ENCODE results near the gene ATP9B. TPM values are rescaled to one million over a fixed set of nuclear protein-coding genes. Genes with fewer than 3 reads are reported as not detected.
A peak's percentile ranks its signal among the peaks of the same experiment; 100 is the strongest.

ATP9B gene
- total RNA-seq, 2 experiments from 2014 or later: 61.9 to 63.5 TPM

- Histone ChIP-seq H3K36me3 (ENCODE audit: insufficient read depth, low read length) (peaks cover 4% of the 10 kb centered on the region), H3K27me3 (ENCODE audit: control insufficient read depth in 1 of 2, insufficient read depth in 2 of 2, low read length in 2 of 2) (peaks cover 0 to 3% of the 10 kb centered on the region in 2 experiments), H3K9me3 (ENCODE audit: control insufficient read depth in 1 of 2, insufficient read depth in 1 of 2, low read length in 2 of 2) (no peaks in the 10 kb centered on the region), H3K4me3 (ENCODE audit: low read length) (peak overlapping the region; percentile 51), H3K4me1 (ENCODE audit: insufficient read depth, low read length) (peaks cover 63% of the 10 kb centered on the region), H3K27ac (ENCODE audit: low read depth in 1 of 2, low read length in 2 of 2) (peak overlapping the region in 1 of 2 donors; percentile 21)
- POLR2A ChIA-PET: interaction anchor here (0.8 to 5.3 kb wide), 6 partner anchors 9 to 127 kb away, joined by 3 to 34 read pairs (median 5); no protein-coding TSS in a partner anchor
- no peaks in the 10 kb centered on the region for H3K27me3 Mint-ChIP-seq
- H3K4me3 Mint-ChIP-seq: peak overlapping the region; percentile 88
- H3K27ac Mint-ChIP-seq: peak overlapping the region; percentile 96
- no peak for ATAC-seq (ENCODE audit: poor library complexity)
- DNase-seq: peak in 8 of 14 experiments; percentile 43 to 71 (median 55)
- CTCF ChIA-PET: interaction anchor here (0.6 to 2.7 kb wide), 7 partner anchors 9 to 132 kb away, joined by 3 to 18 read pairs (median 3); no protein-coding TSS in a partner anchor
- TF ChIP-seq CTCF (IDR thresholded peaks at IDR 0.05): peak; percentile 28
- no peaks in the 10 kb centered on the region for H3K9me3 Mint-ChIP-seq
- H3K36me3 Mint-ChIP-seq (ENCODE audit: low read depth): peaks cover 30% of the 10 kb centered on the region
- intact Hi-C loops (cut with DNase I, micrococcal nuclease): loop anchor here (5.0 kb wide), 4 partner anchors 41 to 556 kb away; partner anchors contain the start of genes ATP9B (in 1 of the 2) and SLC66A2 (in 1 of the 2)
- peaks cover 51% of the 10 kb centered on the region for H3K4me1 Mint-ChIP-seq (ENCODE audit: low read depth)
These were observed 327.4 kb downstream of the ATP9B start for GRCh38 chr18:79396431-79397246.

DNA sequence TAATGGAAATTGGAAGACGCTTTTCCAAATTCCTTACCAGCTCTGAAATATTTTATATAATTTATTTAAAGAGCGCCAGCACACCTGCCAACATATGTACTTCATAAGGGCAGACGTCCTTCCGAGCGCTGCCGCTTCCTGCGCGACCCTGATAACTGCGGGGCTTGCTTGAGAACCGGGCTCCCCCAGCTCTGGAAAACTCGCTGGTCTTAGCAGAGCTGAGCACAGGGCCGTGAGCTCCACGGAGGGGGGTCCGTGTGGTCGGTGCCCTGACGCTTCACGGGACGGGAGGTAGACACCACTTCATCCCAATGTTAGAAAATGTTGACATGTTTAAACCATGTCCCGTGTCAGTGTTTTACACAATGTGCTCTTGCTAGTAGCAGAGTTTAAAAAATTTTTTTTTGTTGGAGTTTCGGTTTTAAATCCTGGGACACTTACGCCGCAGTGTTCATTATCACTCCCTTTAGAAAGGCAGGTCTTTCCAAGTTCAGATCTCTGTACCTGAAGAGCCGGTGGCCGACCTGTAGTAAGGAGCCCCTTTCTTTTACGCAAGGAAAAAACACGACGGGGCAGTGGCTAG, 328.1 kb downstream of the ATP9B start:
- H3K36me3 Mint-ChIP-seq (ENCODE audit: low read depth): peaks cover 31% of the 10 kb centered on the region
- DNase-seq (peak in 1 of 14 experiments; percentile 33), ATAC-seq (ENCODE audit: poor library complexity) (no peak)
- Histone ChIP-seq H3K4me1 (ENCODE audit: insufficient read depth, low read length) (peaks cover 70% of the 10 kb centered on the region), H3K36me3 (ENCODE audit: insufficient read depth, low read length) (peaks cover 4% of the 10 kb centered on the region), H3K27ac (ENCODE audit: low read depth in 1 of 2, low read length in 2 of 2) (no peak overlapping the region), H3K9me3 (ENCODE audit: control insufficient read depth in 1 of 2, insufficient read depth in 1 of 2, low read length in 2 of 2) (no peaks in the 10 kb centered on the region), H3K27me3 (ENCODE audit: control insufficient read depth in 1 of 2, insufficient read depth in 2 of 2, low read length in 2 of 2) (peaks cover 0 to 3% of the 10 kb centered on the region in 2 experiments), H3K4me3 (ENCODE audit: low read length) (peak overlapping the region; percentile 51)
- H3K4me3 Mint-ChIP-seq: peak overlapping the region; percentile 94
- H3K27me3 Mint-ChIP-seq: no peaks in the 10 kb centered on the region
- CTCF ChIA-PET: interaction anchor here (0.6 to 2.7 kb wide), 4 partner anchors 8 to 131 kb away, joined by 3 to 18 read pairs (median 3); no protein-coding TSS in a partner anchor
- no peak for TF ChIP-seq CTCF (IDR thresholded peaks at IDR 0.05)
- intact Hi-C loops (cut with DNase I, micrococcal nuclease): loop anchor here (5.0 kb wide), 4 partner anchors 40 to 555 kb away; partner anchors contain the start of genes ATP9B (in 1 of the 2) and SLC66A2 (in 1 of the 2)
- POLR2A ChIA-PET: interaction anchor here (0.8 to 5.3 kb wide), 6 partner anchors 8 to 126 kb away, joined by 3 to 34 read pairs (median 5); no protein-coding TSS in a partner anchor
- no peaks in the 10 kb centered on the region for H3K9me3 Mint-ChIP-seq
- H3K4me1 Mint-ChIP-seq (ENCODE audit: low read depth): peaks cover 47% of the 10 kb centered on the region
- H3K27ac Mint-ChIP-seq: peak overlapping the region; percentile 96

Measured in CD4-positive, alpha-beta T cell (primary cell).